Neural progenitor cell (in vitro differentiated cells): ENCODE results near the gene MBD3L4.

Source experiments
- EZH2phosphoT487 ChIP-seq: fragments of 200-600 bp; sonication (generic); IDR thresholded peaks from 2 replicates; pipeline ENCODE4 v1.6.1; 2017; ENCODE audit warnings: antibody characterized with exemption
- TF ChIP-seq, protein P1 (sequence below): fragments of 200-600 bp; sonication (generic); IDR thresholded peaks from 2 replicates; pipeline ENCODE4 v1.5.1; 2017; ENCODE audit warnings: antibody characterized with exemption, mild to moderate bottlenecking

- TF ChIP-seq, protein P1, sequence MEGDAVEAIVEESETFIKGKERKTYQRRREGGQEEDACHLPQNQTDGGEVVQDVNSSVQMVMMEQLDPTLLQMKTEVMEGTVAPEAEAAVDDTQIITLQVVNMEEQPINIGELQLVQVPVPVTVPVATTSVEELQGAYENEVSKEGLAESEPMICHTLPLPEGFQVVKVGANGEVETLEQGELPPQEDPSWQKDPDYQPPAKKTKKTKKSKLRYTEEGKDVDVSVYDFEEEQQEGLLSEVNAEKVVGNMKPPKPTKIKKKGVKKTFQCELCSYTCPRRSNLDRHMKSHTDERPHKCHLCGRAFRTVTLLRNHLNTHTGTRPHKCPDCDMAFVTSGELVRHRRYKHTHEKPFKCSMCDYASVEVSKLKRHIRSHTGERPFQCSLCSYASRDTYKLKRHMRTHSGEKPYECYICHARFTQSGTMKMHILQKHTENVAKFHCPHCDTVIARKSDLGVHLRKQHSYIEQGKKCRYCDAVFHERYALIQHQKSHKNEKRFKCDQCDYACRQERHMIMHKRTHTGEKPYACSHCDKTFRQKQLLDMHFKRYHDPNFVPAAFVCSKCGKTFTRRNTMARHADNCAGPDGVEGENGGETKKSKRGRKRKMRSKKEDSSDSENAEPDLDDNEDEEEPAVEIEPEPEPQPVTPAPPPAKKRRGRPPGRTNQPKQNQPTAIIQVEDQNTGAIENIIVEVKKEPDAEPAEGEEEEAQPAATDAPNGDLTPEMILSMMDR = no peak
- no peak for TF ChIP-seq EZH2phosphoT487
Measured at GRCh38 chr19:6997679-6998445, 42.1 kb downstream of the MBD3L4 start.
